Uterus (tissue), 2 donors: Measurements from ENCODE around the gene DSE.

Experiments
- POLR2A ChIP-seq, 2 donors: fragments of 450-650 bp; IDR thresholded peaks; one replicate each; pipeline ENCODE4 v1.6.1; 2016; ENCODE audit warnings: antibody characterized with exemption in 2 of 2, mild to moderate bottlenecking in 1 of 2, moderate library complexity in 1 of 2
- TF ChIP-seq, protein P1 (sequence below), 4 experiments: fragments of 200-600 bp in 2 of 4; fragments of 450-650 bp in 2 of 4; sonication (generic) in 2 of 4; IDR thresholded peaks; one replicate each; pipeline ENCODE4 v1.5.1; 2016 to 2019; ENCODE audit warnings: antibody characterized with exemption in 4 of 4, mild to moderate bottlenecking in 2 of 4, moderate library complexity in 1 of 4

DNA sequence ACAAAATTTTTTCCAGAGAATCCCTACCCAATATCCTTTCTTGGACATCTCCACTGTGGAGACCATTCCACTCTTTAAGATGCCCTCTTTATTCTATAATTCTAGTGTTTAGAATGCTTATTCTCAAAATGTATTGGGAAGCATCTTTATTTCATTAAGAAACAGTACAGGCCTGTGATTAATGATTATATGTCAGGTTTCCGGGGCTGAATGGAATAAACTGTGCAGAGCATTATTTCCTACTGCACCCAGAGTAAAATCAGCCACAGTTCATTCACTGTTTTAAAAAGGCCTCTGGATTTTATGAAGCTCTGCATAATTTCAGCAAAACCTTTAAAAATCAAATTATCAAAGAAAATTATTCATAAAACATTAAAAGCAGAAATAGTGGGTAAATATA is 42.6 kb downstream of the DSE start:
- TF ChIP-seq, protein P1, sequence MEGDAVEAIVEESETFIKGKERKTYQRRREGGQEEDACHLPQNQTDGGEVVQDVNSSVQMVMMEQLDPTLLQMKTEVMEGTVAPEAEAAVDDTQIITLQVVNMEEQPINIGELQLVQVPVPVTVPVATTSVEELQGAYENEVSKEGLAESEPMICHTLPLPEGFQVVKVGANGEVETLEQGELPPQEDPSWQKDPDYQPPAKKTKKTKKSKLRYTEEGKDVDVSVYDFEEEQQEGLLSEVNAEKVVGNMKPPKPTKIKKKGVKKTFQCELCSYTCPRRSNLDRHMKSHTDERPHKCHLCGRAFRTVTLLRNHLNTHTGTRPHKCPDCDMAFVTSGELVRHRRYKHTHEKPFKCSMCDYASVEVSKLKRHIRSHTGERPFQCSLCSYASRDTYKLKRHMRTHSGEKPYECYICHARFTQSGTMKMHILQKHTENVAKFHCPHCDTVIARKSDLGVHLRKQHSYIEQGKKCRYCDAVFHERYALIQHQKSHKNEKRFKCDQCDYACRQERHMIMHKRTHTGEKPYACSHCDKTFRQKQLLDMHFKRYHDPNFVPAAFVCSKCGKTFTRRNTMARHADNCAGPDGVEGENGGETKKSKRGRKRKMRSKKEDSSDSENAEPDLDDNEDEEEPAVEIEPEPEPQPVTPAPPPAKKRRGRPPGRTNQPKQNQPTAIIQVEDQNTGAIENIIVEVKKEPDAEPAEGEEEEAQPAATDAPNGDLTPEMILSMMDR (IDR thresholded peaks at IDR 0.05) = no peak
- no peak for TF ChIP-seq POLR2A (IDR thresholded peaks at IDR 0.05)
